Measurements from ENCODE around the gene MRPL33. TPM values are rescaled to one million over a fixed set of nuclear protein-coding genes. Genes with fewer than 3 reads are reported as not detected.
"Not testable (repeated sequence)": the region's sequence is repeated elsewhere in the genome, so short reads cannot be mapped to it uniquely, and the experiment has no call there.

Gene MRPL33
- total RNA-seq, 2 experiments from 2014 or later: 92.7 to 93.8 TPM

GRCh38 chr2:27764526-27764925 lies 7.0 kb upstream of the MRPL33 start:
- POLR2A ChIA-PET, CTCF ChIA-PET: not testable (repeated sequence)

GRCh38 chr2:27765621-27766286 lies 5.8 kb upstream of the MRPL33 start:
- ChIA-PET POLR2A (no interaction called here), CTCF (interaction anchor here (0.5 to 1.0 kb wide), 2 partner anchors 11 to 84 kb away, joined by 3 to 5 read pairs; no protein-coding TSS in a partner anchor)

DNA sequence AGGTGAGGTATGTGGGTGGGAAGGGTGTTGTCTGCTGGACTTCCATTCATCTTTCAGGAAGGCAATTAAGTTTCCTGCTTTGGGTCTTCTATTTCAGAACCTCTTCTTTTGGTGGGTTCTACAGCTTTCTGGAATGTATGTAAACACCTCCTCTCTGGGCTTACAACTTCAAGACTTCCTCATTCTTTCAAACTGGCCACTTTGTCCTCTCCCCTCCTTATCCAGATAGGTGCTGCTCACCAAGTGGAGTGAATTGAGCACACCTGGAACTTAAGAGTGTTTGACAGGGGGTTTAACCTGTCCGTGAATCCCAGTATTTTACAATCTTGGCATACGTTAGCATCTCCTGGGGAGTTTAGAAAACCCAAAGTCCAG lies 5.2 kb upstream of the MRPL33 start:
- CTCF ChIA-PET: interaction anchor here (0.7 kb wide), 1 partner anchor 191 kb away, joined by 4 read pairs; no protein-coding TSS in a partner anchor
- POLR2A ChIA-PET: no interaction called here

DNA sequence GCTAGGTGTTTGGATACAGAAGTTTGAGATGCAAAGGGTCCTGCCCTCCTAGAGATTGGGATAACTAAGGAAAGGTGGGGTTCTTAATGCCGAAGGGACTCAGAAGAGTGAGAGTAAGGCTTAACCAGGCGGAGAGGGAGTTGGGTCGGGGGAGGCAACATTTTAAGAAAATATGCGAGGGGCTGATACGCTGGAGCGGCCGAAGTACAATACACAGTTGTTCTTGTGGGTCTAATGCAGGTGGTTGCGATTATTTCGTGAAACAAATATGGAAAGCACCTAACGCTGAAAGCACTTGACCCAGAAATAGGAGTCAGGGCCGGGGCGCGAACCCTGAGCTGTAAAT lies 344 bp upstream of the MRPL33 start:
- ChIA-PET CTCF (interaction anchor here (0.6 to 1.3 kb wide), 2 partner anchors 19 to 87 kb away, joined by 3 to 5 read pairs; no protein-coding TSS in a partner anchor), POLR2A (no interaction called here)

GRCh38 chr2:27772804-27773203 lies 1.3 kb downstream of the MRPL33 start:
- CTCF ChIA-PET: no interaction called here
- POLR2A ChIA-PET: interaction anchor here (0.6 kb wide), 3 partner anchors 89 to 581 kb away, joined by 3 to 4 read pairs (median 4); no protein-coding TSS in a partner anchor

GRCh38 chr2:27773959-27774358 lies 2.4 kb downstream of the MRPL33 start:
- CTCF ChIA-PET: no interaction called here
- POLR2A ChIA-PET: no interaction called here

GRCh38 chr2:27776097-27776496 lies 4.6 kb downstream of the MRPL33 start:
- POLR2A ChIA-PET: no interaction called here
- CTCF ChIA-PET: interaction anchor here (1.2 kb wide), 1 partner anchor 73 kb away, joined by 3 read pairs; no protein-coding TSS in a partner anchor

DNA sequence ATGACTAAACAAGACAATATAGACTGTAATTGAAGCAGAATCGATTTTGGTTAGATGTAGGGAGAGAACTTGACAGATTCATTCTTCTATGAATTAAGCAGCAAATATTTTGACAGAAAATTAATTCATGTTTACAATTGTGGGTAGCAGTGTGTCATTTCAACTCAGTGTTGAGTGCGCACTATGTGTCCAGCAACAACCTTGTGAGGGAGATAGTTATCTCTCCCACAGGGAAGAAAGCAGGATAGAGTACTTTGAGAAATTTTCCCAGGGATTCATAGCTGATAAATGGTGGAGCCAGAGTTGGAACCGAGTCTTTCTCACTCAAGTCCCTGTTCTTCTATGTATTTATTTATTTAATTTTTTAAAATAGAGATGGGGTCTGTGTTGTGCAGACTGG lies 5.2 kb downstream of the MRPL33 start:
- ChIA-PET CTCF (interaction anchor here (1.2 kb wide), 1 partner anchor 73 kb away, joined by 3 read pairs; no protein-coding TSS in a partner anchor), POLR2A (interaction anchor here (0.6 kb wide), 2 partner anchors 70 to 653 kb away, joined by 3 to 4 read pairs; no protein-coding TSS in a partner anchor)

GRCh38 chr2:27779417-27780055 lies 8.0 kb downstream of the MRPL33 start:
- ChIA-PET POLR2A (no interaction called here), CTCF (no interaction called here)

- CTCF ChIA-PET: no interaction called here
- POLR2A ChIA-PET: no interaction called here
Observed at GRCh38 chr2:27781496-27781895, 10.0 kb downstream of the MRPL33 start.

DNA sequence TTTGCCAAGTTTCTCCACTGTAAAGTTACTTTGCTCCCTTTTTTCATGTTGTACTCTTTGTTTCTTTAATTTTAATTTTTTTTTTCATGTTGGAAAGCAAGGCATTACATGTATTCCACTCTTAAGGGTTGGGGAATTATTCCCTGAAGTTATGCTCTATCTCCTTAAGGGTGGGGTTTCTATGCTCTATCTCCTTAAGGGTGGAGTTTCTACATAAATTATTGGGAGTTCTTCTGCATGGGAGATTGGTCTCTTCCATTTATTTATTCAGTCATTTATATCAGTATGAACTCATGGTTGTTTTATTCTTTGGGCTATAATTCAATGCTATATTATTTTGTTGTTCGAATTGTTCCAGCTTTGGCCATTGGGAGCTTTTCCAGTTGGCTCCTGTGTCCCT lies 11.2 kb downstream of the MRPL33 start:
- ChIA-PET CTCF (interaction anchor here (1.4 kb wide), 1 partner anchor 670 kb away, joined by 3 read pairs; no protein-coding TSS in a partner anchor), POLR2A (no interaction called here)

DNA sequence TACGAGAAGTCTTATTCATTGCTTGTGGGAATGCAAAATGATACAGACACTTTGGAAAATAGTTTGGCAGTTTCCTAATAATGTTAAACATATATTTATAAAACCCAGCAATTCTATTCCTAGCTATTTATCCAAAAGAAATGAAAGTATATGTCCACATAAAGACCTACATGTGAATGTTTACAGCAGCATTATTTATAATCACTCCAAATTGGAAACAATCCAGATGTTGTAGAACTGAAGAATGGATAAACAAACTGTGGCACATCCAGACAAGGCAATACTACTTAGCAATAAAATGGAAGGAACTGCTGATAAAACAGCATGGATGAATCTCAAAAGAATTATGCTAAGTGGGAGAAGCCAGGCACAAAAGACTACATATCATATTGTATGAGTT lies 19.3 kb downstream of the MRPL33 start:
- ChIA-PET POLR2A (no interaction called here), CTCF (no interaction called here)

DNA sequence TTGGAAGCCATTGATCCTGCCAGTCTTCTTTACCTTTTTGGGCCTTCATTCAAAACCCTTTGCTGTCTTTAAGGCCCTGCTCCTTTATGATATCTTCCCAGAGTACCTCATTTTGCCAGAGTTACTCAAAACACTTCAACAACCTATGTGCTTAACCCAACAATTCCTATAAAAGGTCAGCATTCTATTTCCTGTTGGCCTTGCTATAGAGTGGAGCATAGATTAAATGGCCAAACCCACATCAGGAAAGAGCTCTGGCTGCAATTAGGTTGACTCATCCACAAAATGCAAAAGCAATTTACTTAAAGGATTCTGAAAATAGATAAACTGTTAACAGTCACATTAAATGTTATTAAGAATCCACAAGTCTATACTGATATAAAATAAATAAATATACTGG lies 21.2 kb downstream of the MRPL33 start:
- POLR2A ChIA-PET: no interaction called here

GRCh38 chr2:27795093-27795834 lies 23.7 kb downstream of the MRPL33 start:
- CTCF ChIA-PET: no interaction called here
- POLR2A ChIA-PET: no interaction called here

More for the DNA sequence above, 21.2 kb downstream of the MRPL33 start:
- CTCF ChIA-PET: interaction anchor here (1.3 kb wide), 1 partner anchor 14 kb away, joined by 3 read pairs; no protein-coding TSS in a partner anchor

GRCh38 chr2:27795868-27796277 lies 24.4 kb downstream of the MRPL33 start:
- CTCF ChIA-PET: no interaction called here
- POLR2A ChIA-PET: no interaction called here

DNA sequence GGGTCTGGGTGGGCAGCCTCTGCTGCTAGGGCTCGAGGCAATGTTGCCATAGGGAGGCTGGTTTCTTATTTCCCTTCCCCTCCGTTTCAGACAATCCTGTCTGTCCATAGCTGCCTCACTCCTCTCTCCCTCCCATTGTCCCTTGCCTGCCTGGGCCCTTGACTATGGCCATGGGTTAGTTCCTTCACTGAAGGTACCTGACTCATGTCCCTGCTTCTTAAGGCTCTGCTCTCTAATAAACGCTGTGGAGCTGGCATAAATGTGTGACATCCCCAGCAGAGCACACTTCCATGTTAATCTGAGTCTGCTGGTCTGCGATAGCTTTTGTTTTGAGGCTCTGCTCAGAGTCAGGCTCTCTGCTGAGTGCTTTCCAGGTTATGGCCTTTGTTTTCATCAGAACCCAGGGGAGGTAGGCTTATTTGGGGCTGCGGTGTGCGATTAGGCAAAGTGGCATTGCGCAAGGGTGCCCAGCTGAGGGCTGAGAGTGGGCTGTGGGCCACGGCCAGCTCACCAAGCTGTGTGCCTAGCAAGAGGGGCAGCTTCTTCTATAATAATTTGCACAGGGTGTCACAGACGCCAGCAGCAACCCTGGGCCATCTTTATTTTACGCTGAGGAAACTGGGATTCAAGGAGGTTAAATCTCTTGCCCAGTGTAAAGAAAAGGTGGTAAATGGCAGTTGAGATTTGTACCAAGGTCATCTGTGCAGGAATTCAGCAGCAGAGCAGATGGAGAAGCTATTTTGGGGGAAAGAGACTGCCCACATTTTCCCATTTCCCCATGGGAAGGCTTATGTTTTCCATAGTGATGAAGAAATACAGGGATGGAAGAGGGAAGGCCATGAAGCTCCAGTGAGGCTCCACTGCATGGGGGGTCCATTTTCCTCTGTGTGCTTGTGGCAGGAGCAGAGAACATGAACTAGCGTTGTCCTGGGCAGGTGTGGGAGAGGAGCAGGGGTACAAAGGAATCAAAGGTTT lies 25.6 kb downstream of the MRPL33 start:
- CTCF ChIA-PET: interaction anchor here (0.6 kb wide), 1 partner anchor 434 kb away, joined by 3 read pairs; no protein-coding TSS in a partner anchor
- POLR2A ChIA-PET: interaction anchor here (0.6 kb wide), 1 partner anchor 432 kb away, joined by 3 read pairs; no protein-coding TSS in a partner anchor

GRCh38 chr2:27797841-27798240 lies 26.3 kb downstream of the MRPL33 start:
- ChIA-PET POLR2A (no interaction called here), CTCF (no interaction called here)

DNA sequence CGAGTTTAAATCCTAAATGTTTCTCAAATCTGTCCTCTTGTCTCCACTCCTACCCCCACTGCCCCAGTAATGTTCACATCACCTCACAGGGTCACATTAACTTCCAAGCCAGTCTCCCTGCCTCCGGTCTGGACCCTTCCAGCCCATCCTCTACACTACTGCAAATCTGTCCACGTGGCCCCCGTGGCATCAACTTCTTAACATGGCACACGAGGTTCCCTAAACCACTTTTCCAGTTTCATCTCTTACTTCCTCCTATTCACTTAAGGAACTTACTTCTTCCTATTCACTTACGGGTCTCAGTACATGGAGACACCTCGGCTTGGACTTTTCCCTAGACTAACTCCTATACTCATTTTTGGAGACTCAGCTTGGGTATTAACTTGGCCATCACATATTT lies 27.0 kb downstream of the MRPL33 start:
- CTCF ChIA-PET: no interaction called here
- POLR2A ChIA-PET: no interaction called here

DNA sequence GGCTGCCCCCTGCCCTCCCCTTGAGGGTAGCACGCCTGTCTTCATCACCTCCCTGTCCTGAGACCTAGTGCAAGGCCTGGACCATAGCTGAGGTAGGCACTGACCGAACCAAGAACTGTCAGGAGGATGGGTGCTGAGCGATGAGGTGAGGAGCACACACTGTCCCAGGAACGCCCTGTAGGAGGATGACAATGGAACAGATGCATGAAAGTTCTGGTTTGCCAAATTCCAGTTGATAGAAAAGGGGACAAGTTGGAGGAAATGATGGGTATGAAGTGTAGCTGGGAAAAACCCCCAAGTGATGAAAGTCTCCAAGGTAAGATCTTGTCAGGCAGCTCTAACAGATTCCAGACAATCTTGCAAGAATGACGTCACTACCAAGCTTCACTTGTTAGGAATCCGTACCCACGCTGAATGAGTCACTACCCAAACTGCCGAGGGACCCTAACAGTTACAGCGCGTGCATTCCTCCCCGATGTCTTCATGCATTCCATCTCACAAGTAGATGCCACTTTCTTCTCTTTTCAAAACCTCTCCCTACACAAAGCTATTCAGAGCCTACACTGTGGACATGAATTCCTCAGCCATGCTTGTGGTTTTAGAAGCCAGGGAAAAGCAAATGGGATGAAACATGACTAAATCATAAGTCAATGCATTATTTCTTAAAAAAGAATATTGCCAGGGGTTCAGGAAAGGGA lies 27.6 kb downstream of the MRPL33 start:
- ChIA-PET POLR2A (no interaction called here), CTCF (no interaction called here)
